K562 (cell line): ENCODE data around the gene FTH1. TPM values are rescaled to one million over a fixed set of nuclear protein-coding genes. Genes with fewer than 3 reads are reported as not detected.

Source experiments
- ARID1B ChIP-seq: fragments of 450-650 bp; IDR thresholded peaks from 2 replicates; pipeline ENCODE4 v1.6.1; 2016; ENCODE audit warnings: antibody characterized with exemption, mild to moderate bottlenecking, inconsistent platforms
- CHD4 ChIP-seq: fragments of 200-600 bp; sonication (generic); IDR thresholded peaks from 3 replicates; pipeline ENCODE4 v1.6.1; 2012; ENCODE audit warnings: low read depth, mild to moderate bottlenecking, mixed read lengths, low read length, inconsistent platforms; ENCODE audit not compliant: insufficient read depth, insufficient replicate concordance, poor library complexity, severe bottlenecking
- KLF6 ChIP-seq: fragments of 250-450 bp; sonication (Bioruptor Pico); IDR thresholded peaks from 2 replicates; pipeline ENCODE4 v1.4.0; 2020; ENCODE audit warnings: mild to moderate bottlenecking, moderate library complexity, borderline replicate concordance
- NUFIP1 ChIP-seq: fragments of 450-650 bp; IDR thresholded peaks from 2 replicates; pipeline ENCODE4 v1.6.1; 2018; ENCODE audit not compliant: partially characterized antibody
- RAD21 ChIP-seq, 2 experiments: fragments of 250-450 bp in 1 of 2; fragments of 450-650 bp in 1 of 2; sonication (Bioruptor Pico) in 1 of 2; formaldehyde crosslinking in 1 of 2; IDR thresholded peaks in 1 of 2; conservative IDR thresholded peaks in 1 of 2; 2 replicates each; pipeline versions ENCODE4 v1.4.0 to v1.8.0; 2020 to 2022; ENCODE audit warnings: mild to moderate bottlenecking in 2 of 2, moderate library complexity in 1 of 2
- USF2 ChIP-seq: sonication (generic); formaldehyde crosslinking; IDR thresholded peaks from 2 replicates; pipeline ENCODE4 v1.5.0; 2020; ENCODE audit warnings: missing genetic modification reagents
- polyA plus RNA-seq, 8 experiments: library from polyadenylated mRNA; depleted of rRNA in 4 of 8; stranded (reverse) in 5 of 8; unstranded in 3 of 8; fragments of >200 nt; fragmentation: Nextera tagmentation in 2 of 8; fragmentation: Illumina TruSeq in 1 of 8; extraction: Ambion mirVana in 2 of 8; extraction: Trizol in 1 of 8; gene quantifications; 2 replicates each; pipeline versions ENCODE4 v1.2.1 to v1.2.3, GENCODE V29; 2011 to 2014; ENCODE audit warnings: inconsistent platforms in 1 of 8, missing spikeins in 1 of 8
- total RNA-seq, 7 experiments: library from RNA; depleted of rRNA in 6 of 7; stranded (reverse); fragments of >200 nt in 6 of 7; fragmentation: Illumina TruSeq in 2 of 7; extraction: Trizol in 2 of 7; gene quantifications; 2 replicates each; pipeline versions ENCODE4 v1.2.1 to v1.2.3, GENCODE V29; 2011 to 2021; ENCODE audit warnings: low replicate concordance in 1 of 7
- TF ChIP-seq, protein P1 (sequence below): fragments of 450-650 bp; IDR thresholded peaks from 2 replicates; pipeline ENCODE4 v1.6.1; 2016; ENCODE audit warnings: mild to moderate bottlenecking, moderate library complexity
- TF ChIP-seq, protein P2 (sequence below): sonication (generic); formaldehyde crosslinking; IDR thresholded peaks from 2 replicates; pipeline ENCODE4 v1.8.1; 2023; ENCODE audit warnings: mild to moderate bottlenecking, missing genetic modification reagents
- TF ChIP-seq, protein P3 (sequence below): fragments of 450-650 bp; formaldehyde crosslinking; IDR thresholded peaks from 2 replicates; pipeline ENCODE4 v1.4.0; 2020; ENCODE audit warnings: mild to moderate bottlenecking, mixed read lengths

Gene FTH1
- total and polyA plus RNA-seq, 9 of the 15 experiments (the other 6 are each of a cell fraction or from before 2014, with no cell fraction given), result 370 to 3,146 (median 802) TPM

DNA sequence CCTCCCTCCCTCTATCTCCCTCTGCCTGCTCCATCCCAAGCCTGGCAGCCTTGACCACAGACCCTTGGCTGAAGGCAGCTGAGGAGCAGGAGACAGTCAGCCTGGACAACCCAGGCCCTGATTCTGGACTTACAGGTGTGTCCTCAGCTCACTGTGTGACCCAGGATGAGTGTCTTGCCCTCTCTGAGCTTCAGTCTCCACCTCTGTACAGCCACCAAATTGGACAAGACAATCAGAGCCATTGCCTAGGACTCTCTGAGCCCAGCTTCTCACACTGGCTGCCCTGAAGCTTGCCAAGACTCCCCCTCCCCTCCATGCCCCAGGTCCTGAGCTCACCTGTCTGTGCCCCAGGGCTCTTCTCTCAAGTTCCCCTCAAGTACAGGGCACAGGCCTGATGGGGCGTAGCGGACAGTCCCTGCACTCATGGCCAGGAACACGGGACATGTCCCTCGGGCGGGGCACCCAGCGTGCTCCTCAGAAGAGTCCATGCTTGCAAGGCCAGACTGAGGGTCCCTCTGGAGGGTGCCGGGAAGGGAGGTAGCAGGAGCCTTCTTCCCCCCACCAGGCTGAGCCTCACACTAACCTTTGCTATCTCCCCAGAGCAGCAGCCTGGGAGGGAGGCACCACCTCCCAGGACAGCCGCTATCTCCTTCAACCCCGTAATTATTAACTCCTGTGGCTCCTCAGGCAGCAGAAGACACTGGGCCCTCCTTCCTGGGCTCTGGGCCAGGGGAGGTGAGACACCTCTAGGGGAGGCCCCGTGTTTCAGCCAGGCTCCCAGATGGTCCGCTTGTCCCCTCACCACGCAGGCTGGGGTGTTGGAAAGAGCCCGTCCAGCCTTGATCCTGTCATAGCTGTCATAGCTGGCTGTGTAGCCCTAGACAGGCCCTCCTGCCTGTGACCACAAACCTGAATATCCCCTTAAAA is 47.5 kb downstream of the FTH1 start (continued):
- TF ChIP-seq, protein P1, sequence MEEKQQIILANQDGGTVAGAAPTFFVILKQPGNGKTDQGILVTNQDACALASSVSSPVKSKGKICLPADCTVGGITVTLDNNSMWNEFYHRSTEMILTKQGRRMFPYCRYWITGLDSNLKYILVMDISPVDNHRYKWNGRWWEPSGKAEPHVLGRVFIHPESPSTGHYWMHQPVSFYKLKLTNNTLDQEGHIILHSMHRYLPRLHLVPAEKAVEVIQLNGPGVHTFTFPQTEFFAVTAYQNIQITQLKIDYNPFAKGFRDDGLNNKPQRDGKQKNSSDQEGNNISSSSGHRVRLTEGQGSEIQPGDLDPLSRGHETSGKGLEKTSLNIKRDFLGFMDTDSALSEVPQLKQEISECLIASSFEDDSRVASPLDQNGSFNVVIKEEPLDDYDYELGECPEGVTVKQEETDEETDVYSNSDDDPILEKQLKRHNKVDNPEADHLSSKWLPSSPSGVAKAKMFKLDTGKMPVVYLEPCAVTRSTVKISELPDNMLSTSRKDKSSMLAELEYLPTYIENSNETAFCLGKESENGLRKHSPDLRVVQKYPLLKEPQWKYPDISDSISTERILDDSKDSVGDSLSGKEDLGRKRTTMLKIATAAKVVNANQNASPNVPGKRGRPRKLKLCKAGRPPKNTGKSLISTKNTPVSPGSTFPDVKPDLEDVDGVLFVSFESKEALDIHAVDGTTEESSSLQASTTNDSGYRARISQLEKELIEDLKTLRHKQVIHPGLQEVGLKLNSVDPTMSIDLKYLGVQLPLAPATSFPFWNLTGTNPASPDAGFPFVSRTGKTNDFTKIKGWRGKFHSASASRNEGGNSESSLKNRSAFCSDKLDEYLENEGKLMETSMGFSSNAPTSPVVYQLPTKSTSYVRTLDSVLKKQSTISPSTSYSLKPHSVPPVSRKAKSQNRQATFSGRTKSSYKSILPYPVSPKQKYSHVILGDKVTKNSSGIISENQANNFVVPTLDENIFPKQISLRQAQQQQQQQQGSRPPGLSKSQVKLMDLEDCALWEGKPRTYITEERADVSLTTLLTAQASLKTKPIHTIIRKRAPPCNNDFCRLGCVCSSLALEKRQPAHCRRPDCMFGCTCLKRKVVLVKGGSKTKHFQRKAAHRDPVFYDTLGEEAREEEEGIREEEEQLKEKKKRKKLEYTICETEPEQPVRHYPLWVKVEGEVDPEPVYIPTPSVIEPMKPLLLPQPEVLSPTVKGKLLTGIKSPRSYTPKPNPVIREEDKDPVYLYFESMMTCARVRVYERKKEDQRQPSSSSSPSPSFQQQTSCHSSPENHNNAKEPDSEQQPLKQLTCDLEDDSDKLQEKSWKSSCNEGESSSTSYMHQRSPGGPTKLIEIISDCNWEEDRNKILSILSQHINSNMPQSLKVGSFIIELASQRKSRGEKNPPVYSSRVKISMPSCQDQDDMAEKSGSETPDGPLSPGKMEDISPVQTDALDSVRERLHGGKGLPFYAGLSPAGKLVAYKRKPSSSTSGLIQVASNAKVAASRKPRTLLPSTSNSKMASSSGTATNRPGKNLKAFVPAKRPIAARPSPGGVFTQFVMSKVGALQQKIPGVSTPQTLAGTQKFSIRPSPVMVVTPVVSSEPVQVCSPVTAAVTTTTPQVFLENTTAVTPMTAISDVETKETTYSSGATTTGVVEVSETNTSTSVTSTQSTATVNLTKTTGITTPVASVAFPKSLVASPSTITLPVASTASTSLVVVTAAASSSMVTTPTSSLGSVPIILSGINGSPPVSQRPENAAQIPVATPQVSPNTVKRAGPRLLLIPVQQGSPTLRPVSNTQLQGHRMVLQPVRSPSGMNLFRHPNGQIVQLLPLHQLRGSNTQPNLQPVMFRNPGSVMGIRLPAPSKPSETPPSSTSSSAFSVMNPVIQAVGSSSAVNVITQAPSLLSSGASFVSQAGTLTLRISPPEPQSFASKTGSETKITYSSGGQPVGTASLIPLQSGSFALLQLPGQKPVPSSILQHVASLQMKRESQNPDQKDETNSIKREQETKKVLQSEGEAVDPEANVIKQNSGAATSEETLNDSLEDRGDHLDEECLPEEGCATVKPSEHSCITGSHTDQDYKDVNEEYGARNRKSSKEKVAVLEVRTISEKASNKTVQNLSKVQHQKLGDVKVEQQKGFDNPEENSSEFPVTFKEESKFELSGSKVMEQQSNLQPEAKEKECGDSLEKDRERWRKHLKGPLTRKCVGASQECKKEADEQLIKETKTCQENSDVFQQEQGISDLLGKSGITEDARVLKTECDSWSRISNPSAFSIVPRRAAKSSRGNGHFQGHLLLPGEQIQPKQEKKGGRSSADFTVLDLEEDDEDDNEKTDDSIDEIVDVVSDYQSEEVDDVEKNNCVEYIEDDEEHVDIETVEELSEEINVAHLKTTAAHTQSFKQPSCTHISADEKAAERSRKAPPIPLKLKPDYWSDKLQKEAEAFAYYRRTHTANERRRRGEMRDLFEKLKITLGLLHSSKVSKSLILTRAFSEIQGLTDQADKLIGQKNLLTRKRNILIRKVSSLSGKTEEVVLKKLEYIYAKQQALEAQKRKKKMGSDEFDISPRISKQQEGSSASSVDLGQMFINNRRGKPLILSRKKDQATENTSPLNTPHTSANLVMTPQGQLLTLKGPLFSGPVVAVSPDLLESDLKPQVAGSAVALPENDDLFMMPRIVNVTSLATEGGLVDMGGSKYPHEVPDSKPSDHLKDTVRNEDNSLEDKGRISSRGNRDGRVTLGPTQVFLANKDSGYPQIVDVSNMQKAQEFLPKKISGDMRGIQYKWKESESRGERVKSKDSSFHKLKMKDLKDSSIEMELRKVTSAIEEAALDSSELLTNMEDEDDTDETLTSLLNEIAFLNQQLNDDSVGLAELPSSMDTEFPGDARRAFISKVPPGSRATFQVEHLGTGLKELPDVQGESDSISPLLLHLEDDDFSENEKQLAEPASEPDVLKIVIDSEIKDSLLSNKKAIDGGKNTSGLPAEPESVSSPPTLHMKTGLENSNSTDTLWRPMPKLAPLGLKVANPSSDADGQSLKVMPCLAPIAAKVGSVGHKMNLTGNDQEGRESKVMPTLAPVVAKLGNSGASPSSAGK, result peak; percentile 62
- TF ChIP-seq ARID1B (peak; percentile 97), RAD21 (CRISPR knock-in tag; conservative IDR thresholded peaks at IDR 0.05 in 1 of 2, IDR thresholded peaks at IDR 0.05 in 1 of 2) (no peak), USF2 (no peak), KLF6 (CRISPR knock-in tag) (no peak), NUFIP1 (no peak), CHD4 (peak; percentile 92)
- TF ChIP-seq, protein P2, sequence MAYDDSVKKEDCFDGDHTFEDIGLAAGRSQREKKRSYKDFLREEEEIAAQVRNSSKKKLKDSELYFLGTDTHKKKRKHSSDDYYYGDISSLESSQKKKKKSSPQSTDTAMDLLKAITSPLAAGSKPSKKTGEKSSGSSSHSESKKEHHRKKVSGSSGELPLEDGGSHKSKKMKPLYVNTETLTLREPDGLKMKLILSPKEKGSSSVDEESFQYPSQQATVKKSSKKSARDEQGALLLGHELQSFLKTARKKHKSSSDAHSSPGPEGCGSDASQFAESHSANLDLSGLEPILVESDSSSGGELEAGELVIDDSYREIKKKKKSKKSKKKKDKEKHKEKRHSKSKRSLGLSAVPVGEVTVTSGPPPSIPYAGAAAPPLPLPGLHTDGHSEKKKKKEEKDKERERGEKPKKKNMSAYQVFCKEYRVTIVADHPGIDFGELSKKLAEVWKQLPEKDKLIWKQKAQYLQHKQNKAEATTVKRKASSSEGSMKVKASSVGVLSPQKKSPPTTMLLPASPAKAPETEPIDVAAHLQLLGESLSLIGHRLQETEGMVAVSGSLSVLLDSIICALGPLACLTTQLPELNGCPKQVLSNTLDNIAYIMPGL (CRISPR knock-in tag), result peak; percentile 67; the same call in 1 of the 2 replicates
- TF ChIP-seq, protein P3, sequence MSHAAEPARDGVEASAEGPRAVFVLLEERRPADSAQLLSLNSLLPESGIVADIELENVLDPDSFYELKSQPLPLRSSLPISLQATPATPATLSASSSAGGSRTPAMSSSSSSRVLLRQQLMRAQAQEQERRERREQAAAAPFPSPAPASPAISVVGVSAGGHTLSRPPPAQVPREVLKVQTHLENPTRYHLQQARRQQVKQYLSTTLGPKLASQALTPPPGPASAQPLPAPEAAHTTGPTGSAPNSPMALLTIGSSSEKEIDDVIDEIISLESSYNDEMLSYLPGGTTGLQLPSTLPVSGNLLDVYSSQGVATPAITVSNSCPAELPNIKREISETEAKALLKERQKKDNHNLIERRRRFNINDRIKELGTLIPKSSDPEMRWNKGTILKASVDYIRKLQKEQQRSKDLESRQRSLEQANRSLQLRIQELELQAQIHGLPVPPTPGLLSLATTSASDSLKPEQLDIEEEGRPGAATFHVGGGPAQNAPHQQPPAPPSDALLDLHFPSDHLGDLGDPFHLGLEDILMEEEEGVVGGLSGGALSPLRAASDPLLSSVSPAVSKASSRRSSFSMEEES (CRISPR knock-in tag), result no peak
